ENCODE data around the gene TRIM48.
"Not testable (repeated sequence)": the region's sequence is repeated elsewhere in the genome, so short reads cannot be mapped to it uniquely, and the experiment has no call there.

The TRIM48 gene, protein sequence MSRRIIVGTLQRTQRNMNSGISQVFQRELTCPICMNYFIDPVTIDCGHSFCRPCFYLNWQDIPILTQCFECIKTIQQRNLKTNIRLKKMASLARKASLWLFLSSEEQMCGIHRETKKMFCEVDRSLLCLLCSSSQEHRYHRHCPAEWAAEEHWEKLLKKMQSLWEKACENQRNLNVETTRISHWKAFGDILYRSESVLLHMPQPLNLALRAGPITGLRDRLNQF

DNA sequence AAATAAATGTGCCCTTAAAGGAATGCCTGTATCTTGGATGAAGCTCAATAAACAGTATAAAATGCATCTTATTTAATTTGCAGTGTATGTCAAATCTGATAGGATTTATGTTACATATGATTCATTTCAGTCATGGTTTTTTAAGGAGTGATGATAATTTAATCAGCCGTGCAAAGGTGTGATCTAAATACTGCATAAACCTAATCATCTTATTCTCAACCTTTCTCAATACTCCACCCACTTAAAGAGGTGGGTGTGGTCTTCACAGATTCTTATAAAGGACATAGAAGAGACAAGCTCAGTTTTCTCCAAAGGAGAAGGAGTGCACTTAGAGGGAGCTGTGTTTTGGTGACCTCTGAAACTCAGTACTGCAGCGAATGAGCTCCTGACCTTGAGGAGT, at the start of gene TRIM48:
Gene TRIM48 (plus strand): TSS at position 301 of the 400 bp plus-strand sequence. CDS start 113 bp downstream, outside the sequence.
- not testable (repeated sequence) for H3K4me1 ChIP-seq (ENCODE audit: control insufficient read depth in 1 of 2, insufficient read depth in 1 of 2, low read depth in 1 of 2, low read length in 1 of 2); H3K4me3 ChIP-seq (ENCODE audit: low read depth in 1 of 2, low read length in 1 of 2); H3K9me3 ChIP-seq; H3K27me3 ChIP-seq; H3K36me3 ChIP-seq; H3K27ac ChIP-seq

- H3K9me3 ChIP-seq; H3K27ac ChIP-seq; H3K36me3 ChIP-seq; H3K4me3 ChIP-seq (ENCODE audit: low read depth in 1 of 2, low read length in 1 of 2); H3K4me1 ChIP-seq (ENCODE audit: control insufficient read depth in 1 of 2, insufficient read depth in 1 of 2, low read depth in 1 of 2, low read length in 1 of 2); H3K27me3 ChIP-seq: not testable (repeated sequence)
Observed at GRCh38 chr11:55238316-55238715, 23.6 kb upstream of the TRIM48 start.

DNA sequence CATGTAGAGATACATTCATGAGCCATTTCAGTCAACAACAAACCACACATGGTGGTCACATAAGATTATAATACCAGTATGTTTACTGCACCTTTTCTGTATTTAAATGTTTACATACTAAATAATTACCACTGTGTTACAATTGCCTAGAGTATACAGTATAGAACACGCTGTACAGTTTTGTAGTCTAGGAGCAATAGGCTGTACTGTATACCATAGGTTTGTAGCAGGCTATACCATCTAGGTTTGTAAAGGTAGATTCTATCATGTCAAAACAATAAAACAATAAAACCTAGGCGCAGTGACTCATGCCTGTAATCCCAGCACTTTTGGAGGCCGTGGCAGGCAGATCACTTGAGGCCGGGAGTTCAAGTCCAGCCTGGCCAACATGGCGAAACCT, 1.1 kb downstream of the TRIM48 start:
- H3K36me3 ChIP-seq, result no peaks in the 10 kb centered on the region
- H3K27ac ChIP-seq, result no peak overlapping the region
- H3K4me1 ChIP-seq (ENCODE audit: control insufficient read depth in 1 of 2, insufficient read depth in 1 of 2, low read depth in 1 of 2, low read length in 1 of 2), result no peaks in the 10 kb centered on the region
- no peaks in the 10 kb centered on the region for H3K27me3 ChIP-seq
- H3K9me3 ChIP-seq, result no peaks in the 10 kb centered on the region
- no peak overlapping the region for H3K4me3 ChIP-seq (ENCODE audit: low read depth in 1 of 2, low read length in 1 of 2)
- TF ChIP-seq, protein P1, sequence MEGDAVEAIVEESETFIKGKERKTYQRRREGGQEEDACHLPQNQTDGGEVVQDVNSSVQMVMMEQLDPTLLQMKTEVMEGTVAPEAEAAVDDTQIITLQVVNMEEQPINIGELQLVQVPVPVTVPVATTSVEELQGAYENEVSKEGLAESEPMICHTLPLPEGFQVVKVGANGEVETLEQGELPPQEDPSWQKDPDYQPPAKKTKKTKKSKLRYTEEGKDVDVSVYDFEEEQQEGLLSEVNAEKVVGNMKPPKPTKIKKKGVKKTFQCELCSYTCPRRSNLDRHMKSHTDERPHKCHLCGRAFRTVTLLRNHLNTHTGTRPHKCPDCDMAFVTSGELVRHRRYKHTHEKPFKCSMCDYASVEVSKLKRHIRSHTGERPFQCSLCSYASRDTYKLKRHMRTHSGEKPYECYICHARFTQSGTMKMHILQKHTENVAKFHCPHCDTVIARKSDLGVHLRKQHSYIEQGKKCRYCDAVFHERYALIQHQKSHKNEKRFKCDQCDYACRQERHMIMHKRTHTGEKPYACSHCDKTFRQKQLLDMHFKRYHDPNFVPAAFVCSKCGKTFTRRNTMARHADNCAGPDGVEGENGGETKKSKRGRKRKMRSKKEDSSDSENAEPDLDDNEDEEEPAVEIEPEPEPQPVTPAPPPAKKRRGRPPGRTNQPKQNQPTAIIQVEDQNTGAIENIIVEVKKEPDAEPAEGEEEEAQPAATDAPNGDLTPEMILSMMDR (IDR thresholded peaks at IDR 0.05), result no peak
